ENCODE measurements around the gene UBAC1. TPM values are rescaled to one million over a fixed set of nuclear protein-coding genes. Genes with fewer than 3 reads are reported as not detected.
"Not testable (repeated sequence)": the region's sequence is repeated elsewhere in the genome, so short reads cannot be mapped to it uniquely, and the experiment has no call there.

UBAC1 gene
- total and polyA plus RNA-seq, 9 of the 15 experiments (the other 6 are each of a cell fraction or from before 2014, with no cell fraction given), result 94.0 to 399 (median 228) TPM

- POLR2A ChIA-PET, result interaction anchor here (0.6 to 1.0 kb wide), 3 partner anchors 11 to 103 kb away, joined by 3 to 5 read pairs (median 3); no protein-coding TSS in a partner anchor
- H3K9me3 ChIP-seq (replicated peaks; ENCODE audit: control insufficient read depth, insufficient read depth, low read depth, low read length); H3K9me1 ChIP-seq (ENCODE audit: control insufficient read depth, insufficient read depth, low read length); H3K27ac ChIP-seq (ENCODE audit: extremely low read depth, low read depth, low read length); FAIRE-seq; H3K4me3 ChIP-seq; DNase-seq (ENCODE audit: extremely low read depth in 1 of 4, low spot score in 3 of 4); H3K79me2 ChIP-seq (ENCODE audit: control insufficient read depth, insufficient read depth, low read length); H3K4me2 ChIP-seq (ENCODE audit: insufficient read depth, low read length); BruUV-seq (replicated peaks); H3K36me3 ChIP-seq (ENCODE audit: control insufficient read depth, insufficient read depth, low read length); H3K27me3 ChIP-seq (ENCODE audit: control insufficient read depth in 2 of 2, insufficient read depth in 2 of 2, low read length in 2 of 2); H2AFZ ChIP-seq (ENCODE audit: low read depth, low read length); H4K20me1 ChIP-seq (replicated peaks; ENCODE audit: control insufficient read depth, insufficient read depth, low read length); ATAC-seq; in situ Hi-C loops (cut with MboI); TF ChIP-seq FOXM1 (IDR thresholded peaks at IDR 0.05; ENCODE audit: low read depth): not testable (repeated sequence)
- intact Hi-C loops (cut with micrococcal nuclease), result loop anchor here (1.0 to 10.0 kb wide), 2 partner anchors 128 to 156 kb away; partner anchors contain the start of gene NACC2
- WGBS (ENCODE audit: insufficient coverage, low coverage, missing lambda C conversion rate), result 64% methylated on average over 5 of the region's 16 CpGs
- CTCF ChIA-PET (ENCODE audit: low intra/inter-chr PET ratio), result interaction anchor here (0.6 to 2.8 kb wide), 2 partner anchors 123 to 156 kb away, joined by 4 to 14 read pairs; no protein-coding TSS in a partner anchor
- Histone ChIP-seq H3K4me1 (replicated peaks in 1 of 2; ENCODE audit: control insufficient read depth in 2 of 2, insufficient read depth in 2 of 2, low read length in 2 of 2) (peaks cover 11 to 60% of the 10 kb centered on the region in 2 experiments), H3K9ac (ENCODE audit: insufficient read depth in 1 of 2, low read depth in 2 of 2, low read length in 2 of 2) (0 out of 4 replicates have a peak overlapping the region, but pooled peaks of 1 of the 2 experiments have one; percentile 19)
- TF ChIP-seq FOXM1 (CRISPR knock-in tag; IDR thresholded peaks at IDR 0.05; ENCODE audit: low read depth), result 0 out of 2 replicates have a peak, but pooled peaks have one; percentile 13
- TF ChIP-seq HNRNPL (IDR thresholded peaks at IDR 0.05; ENCODE audit: low read depth, low read length), result peak; percentile 63; the same call in 1 of the 2 replicates
- TF ChIP-seq PCBP1 (IDR thresholded peaks at IDR 0.05; ENCODE audit: low read depth, low read length, poor library complexity, severe bottlenecking), result peak; percentile 30
These were observed 5.7 kb upstream of the UBAC1 start for GRCh38 chr9:135966916-135967260.

GRCh38 chr9:135965124-135965756 lies 4.1 kb upstream of the UBAC1 start:
- ATAC-seq, result no peak
- FAIRE-seq, result peak; percentile 6
- in situ Hi-C loops (cut with MboI), result no loop called here
- no TSS peak for BruUV-seq (replicated peaks)
- Histone ChIP-seq H2AFZ (ENCODE audit: low read depth, low read length) (no peak overlapping the region), H3K9me3 (replicated peaks; ENCODE audit: control insufficient read depth, insufficient read depth, low read depth, low read length) (no peaks in the 10 kb centered on the region), H3K9me1 (ENCODE audit: control insufficient read depth, insufficient read depth, low read length) (no peaks in the 10 kb centered on the region), H3K27me3 (ENCODE audit: control insufficient read depth in 2 of 2, insufficient read depth in 2 of 2, low read length in 2 of 2) (peaks cover 2 to 6% of the 10 kb centered on the region in 2 experiments; a peak in 1 of 5 replicates), H3K27ac (ENCODE audit: extremely low read depth, low read depth, low read length) (no peak overlapping the region; the same call in 2 of the 3 replicates), H3K4me1 (replicated peaks in 1 of 2; ENCODE audit: control insufficient read depth in 2 of 2, insufficient read depth in 2 of 2, low read length in 2 of 2) (peaks cover 14 to 57% of the 10 kb centered on the region in 2 experiments), H3K4me2 (ENCODE audit: insufficient read depth, low read length) (no peak overlapping the region), H3K79me2 (ENCODE audit: control insufficient read depth, insufficient read depth, low read length) (peaks cover 21% of the 10 kb centered on the region), H4K20me1 (replicated peaks; ENCODE audit: control insufficient read depth, insufficient read depth, low read length) (no peaks in the 10 kb centered on the region), H3K9ac (ENCODE audit: insufficient read depth in 1 of 2, low read depth in 2 of 2, low read length in 2 of 2) (peak overlapping the region in 1 of 2 experiments; percentile 62; a peak in 1 of 4 replicates), H3K36me3 (ENCODE audit: control insufficient read depth, insufficient read depth, low read length) (no peaks in the 10 kb centered on the region), H3K4me3 (no peak overlapping the region)
- no peak for DNase-seq (ENCODE audit: extremely low read depth in 1 of 4, low spot score in 3 of 4)
- CTCF ChIA-PET (ENCODE audit: low intra/inter-chr PET ratio), result no interaction called here
- POLR2A ChIA-PET, result no interaction called here
- WGBS (ENCODE audit: insufficient coverage, low coverage, missing lambda C conversion rate), result 65% methylated on average over 10 of the region's 11 CpGs
- intact Hi-C loops (cut with micrococcal nuclease), result loop anchor here (10.0 kb wide), 1 partner anchor 130 kb away; the partner anchor contains the start of gene NACC2
- TF ChIP-seq PTBP1 (IDR thresholded peaks at IDR 0.05; ENCODE audit: low read depth, low read length), result 0 out of 2 replicates have a peak, but pooled peaks have one; percentile 74
- peak; percentile 88 for TF ChIP-seq SMARCA5 (IDR thresholded peaks at IDR 0.05)
- 0 out of 2 replicates have a peak, but pooled peaks have one; percentile 3 for TF ChIP-seq ZFP91 (CRISPR knock-in tag; IDR thresholded peaks at IDR 0.05)
- TF ChIP-seq SMAD1 (IDR thresholded peaks at IDR 0.05; ENCODE audit: low read depth, low read length, partially characterized antibody), result no peak
- TF ChIP-seq CBX1 (IDR thresholded peaks at IDR 0.05; ENCODE audit: low read depth), result 0 out of 2 replicates have a peak, but pooled peaks have one; percentile 40
- TF ChIP-seq RCOR1 (IDR thresholded peaks at IDR 0.05; ENCODE audit: borderline replicate concordance in 1 of 2, low read depth in 2 of 2, low read length in 2 of 2), result 0 out of 4 replicates have a peak, but pooled peaks of 1 of the 2 experiments have one; percentile 15
- peak; percentile 99 for TF ChIP-seq ZFP36 (IDR thresholded peaks at IDR 0.05; ENCODE audit: low read depth, low read length, partially characterized antibody)
- no peak for TF ChIP-seq FOSL1 (tag; conservative IDR thresholded peaks at IDR 0.05)
- peak; percentile 66 for TF ChIP-seq RBM25 (IDR thresholded peaks at IDR 0.05; ENCODE audit: low read depth, low read length, severe bottlenecking)
